Pancreas (tissue), 10 donors: ENCODE measurements around the gene SEL1L3. TPM values are rescaled to one million over a fixed set of nuclear protein-coding genes. Genes with fewer than 3 reads are reported as not detected.
A peak's percentile ranks its signal among the peaks of the same experiment; 100 is the strongest.

ENCODE experiments used
- ATAC-seq, 4 donors: fragments of 200-7000 bp; cut with Tn5 transposase; one replicate each; pipeline versions ENCODE4 v1.8.0 to v1.9.1; 2020; ENCODE audit warnings: mild to moderate bottlenecking in 4 of 4, moderate library complexity in 4 of 4
- DNase-seq, 6 donors: peaks; one replicate each; pipeline ENCODE4 v3.0.0-alpha.2; 2020
- FAIRE-seq: peaks from 2 replicates; lab custom pipeline; 2012; peaks lifted over from hg19 to GRCh38; lab: Jason Lieb, UNC
- H3K27ac ChIP-seq, 4 donors: fragments of 200-600 bp; sonication (generic); 1 replicate in 3 of 4; 2 replicates in 1 of 4; pipeline versions ENCODE4 v1.5.0 to v1.8.0; 2020
- H3K27me3 ChIP-seq, 4 donors: fragments of 200-600 bp; one replicate each; pipeline ENCODE4 v1.8.0; 2021
- H3K36me3 ChIP-seq, 3 donors: fragments of 200-600 bp; sonication (generic) in 1 of 3; one replicate each; pipeline versions ENCODE4 v1.5.0 to v1.8.0; 2020 to 2021
- H3K4me1 ChIP-seq, 3 donors: fragments of 200-600 bp; one replicate each; pipeline ENCODE4 v1.8.0; 2021
- H3K4me3 ChIP-seq, 4 donors: fragments of 200-600 bp; sonication (generic) in 2 of 4; one replicate each; pipeline versions ENCODE4 v1.5.0 to v1.8.0; 2020 to 2021
- H3K9me3 ChIP-seq, 4 donors: fragments of 200-600 bp; one replicate each; pipeline ENCODE4 v1.8.0; 2021
- CTCF ChIP-seq, 4 donors: fragments of 200-600 bp; sonication (generic) in 3 of 4; IDR thresholded peaks; one replicate each; pipeline versions ENCODE4 v1.5.0 to v1.8.0; 2021; ENCODE audit warnings: antibody characterized with exemption in 4 of 4
- whole genome bisulfite sequencing, 2 donors: extraction: QIAGEN DNeasy Blood & Tissue Kit; methylation state at CpG; one replicate each; pipeline ENCODE4 v1.1.7; 2013; 5-methylcytosine and 5-hydroxymethylcytosine counted together
- intact Hi-C, 3 donors: fragments of 100-400 bp; cut with DNase I; formaldehyde crosslinking; loops; one replicate each; pipeline versions ENCODE4 v1.11.1 to v1.14.2; 2022
- polyA plus RNA-seq, 2 donors: library from polyadenylated mRNA; stranded (reverse); fragments of 200-250 nt; gene quantifications; one replicate each; pipeline ENCODE4 v1.2.3, GENCODE V29; 2013
- total RNA-seq, 6 donors: library from RNA; stranded (reverse); fragmentation: NEBNext Ultra II Directional in 4 of 6; extraction: Animal tissue kit (Norgen Biotek cat#: 25700) in 4 of 6; gene quantifications; one replicate each; pipeline versions ENCODE4 v1.2.1 to v1.2.4, GENCODE V29; 2021 to 2023
- donor health status: healthy with polysubstance abuse.
- donor health status: DM: no; HTN: no; CAD: no; lungs with moderate emphysema.
- donor health status: DM: no; HTN: no; CAD: no.
- donor health status: control.
- donor health status: control.
- donor health status: Bipolar disorder and iron deficiency.
- donor health status: DM: yes; HTN: yes; CAD: no.
- donor health status: DM: no; HTN: no; CAD: no.
- donor health status: DM: no; HTN: no; CAD: no.
- donor health status: DM: yes; HTN: yes; CAD: no.

The SEL1L3 gene
- total and polyA plus RNA-seq, 8 donors = 18.4 to 76.7 (median 41.0) TPM

- H3K27ac ChIP-seq = no peak overlapping the region
Measured at GRCh38 chr4:25755911-25756310, 106.9 kb downstream of the SEL1L3 start.

DNA sequence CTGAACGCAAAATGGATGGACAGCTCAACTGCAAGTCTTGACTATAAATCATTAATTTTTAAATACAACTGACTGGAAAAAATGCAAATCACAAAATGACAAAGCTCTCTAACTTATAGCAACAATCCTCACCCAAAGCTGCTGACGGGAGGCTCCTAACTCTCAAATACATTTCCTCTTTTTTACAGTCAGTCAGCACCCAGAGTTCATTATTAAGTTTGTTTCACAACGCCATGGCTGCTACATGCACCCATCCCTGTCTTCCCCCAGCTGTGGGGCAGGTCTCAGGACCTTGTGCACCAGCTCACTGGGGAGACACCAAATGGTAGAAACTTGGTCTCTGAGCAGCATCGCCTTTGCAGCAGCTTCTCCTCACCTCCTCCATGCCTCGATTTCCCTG, 109.5 kb downstream of the SEL1L3 start:
- no peaks in the 10 kb centered on the region for H3K4me1 ChIP-seq
- H3K9me3 ChIP-seq = no peaks in the 10 kb centered on the region
- no peak for TF ChIP-seq CTCF (IDR thresholded peaks at IDR 0.05)
- no peak overlapping the region for H3K27ac ChIP-seq
- H3K4me3 ChIP-seq = no peak overlapping the region
- FAIRE-seq = no peak
- H3K36me3 ChIP-seq = peaks cover 0 to 5% (median 0%) of the 10 kb centered on the region in 3 donors
- no peaks in the 10 kb centered on the region for H3K27me3 ChIP-seq
- intact Hi-C loops = no loop called here
- DNase-seq = no peak
- ATAC-seq = no peak
- 96 to 98% methylated on average over 5 of the region's 5 CpGs for WGBS, 2 donors

More at GRCh38 chr4:25755911-25756310, 106.9 kb downstream of the SEL1L3 start:
- Histone ChIP-seq H3K9me3 (no peaks in the 10 kb centered on the region), H3K4me1 (no peaks in the 10 kb centered on the region), H3K4me3 (no peak overlapping the region), H3K36me3 (peaks cover 0 to 21% (median 4%) of the 10 kb centered on the region in 3 donors), H3K27me3 (no peaks in the 10 kb centered on the region)
- FAIRE-seq (no peak), DNase-seq (no peak), ATAC-seq (no peak)
- intact Hi-C loops = no loop called here
- TF ChIP-seq CTCF (IDR thresholded peaks at IDR 0.05) = no peak
- WGBS, 2 donors = 92 to 94% methylated on average over 9 of the region's 9 CpGs

GRCh38 chr4:25750874-25751273, 111.9 kb downstream of the SEL1L3 start:
- 93 to 95% methylated on average over 4 of the region's 4 CpGs for WGBS, 2 donors
- DNase-seq (no peak), ATAC-seq (no peak), FAIRE-seq (no peak)
- intact Hi-C loops = no loop called here
- no peaks in the 10 kb centered on the region for H3K27me3 ChIP-seq
- no peak overlapping the region for H3K4me3 ChIP-seq
- H3K36me3 ChIP-seq = peaks cover 0 to 6% (median 0%) of the 10 kb centered on the region in 3 donors
- H3K4me1 ChIP-seq = no peaks in the 10 kb centered on the region
- no peak overlapping the region for H3K27ac ChIP-seq
- TF ChIP-seq CTCF (IDR thresholded peaks at IDR 0.05) = no peak
- H3K9me3 ChIP-seq = no peaks in the 10 kb centered on the region

GRCh38 chr4:25749150-25749794, 113.5 kb downstream of the SEL1L3 start:
- H3K36me3 ChIP-seq = peaks cover 0 to 6% (median 0%) of the 10 kb centered on the region in 3 donors

More at GRCh38 chr4:25749150-25749794, 113.5 kb downstream of the SEL1L3 start:
- Histone ChIP-seq H3K4me3 (no peak overlapping the region), H3K9me3 (no peaks in the 10 kb centered on the region), H3K27ac (peak overlapping the region; percentile 6 to 39 (median 28)), H3K4me1 (no peaks in the 10 kb centered on the region), H3K27me3 (no peaks in the 10 kb centered on the region)
- ATAC-seq (peak in 3 of 4 donors; percentile 53 to 70 (median 56)), FAIRE-seq (no peak), DNase-seq (no peak)
- TF ChIP-seq CTCF (IDR thresholded peaks at IDR 0.05) = no peak
- intact Hi-C loops = no loop called here
- 67 to 73% methylated on average over 5 of the region's 5 CpGs for WGBS, 2 donors
